Endothelial cell of umbilical vein (primary cell): ENCODE results near the gene RALB. TPM values are rescaled to one million over a fixed set of nuclear protein-coding genes. Genes with fewer than 3 reads are reported as not detected.

Experiments
- BruUV-seq: library from RNA; stranded (reverse); fragments of 400-500 nt; replicated peaks from 2 replicates; lab custom pipeline; 2021; lab: Mats Ljungman, UMichigan
- CTCF ChIA-PET: fragments of 300-600, 350-600 bp; sonication (Branson Sonifier 250); formaldehyde crosslinking; loops from one replicate; lab custom pipeline; 2021; ENCODE audit warnings: antibody characterized with exemption, inconsistent platforms; lab: Charles Lee
- POLR2A ChIA-PET: fragments of 300-600, 350-600 bp; sonication (Branson Sonifier 250); formaldehyde crosslinking; loops from one replicate; lab custom pipeline; 2021; ENCODE audit warnings: antibody characterized with exemption, inconsistent platforms; lab: Charles Lee
- DNase-seq: peaks from one replicate; pipeline ENCODE4 v3.0.0-alpha.2; 2011; ENCODE audit warnings: low read depth, low spot score
- FAIRE-seq: peaks from 2 replicates; lab custom pipeline; 2011; peaks lifted over from hg19 to GRCh38; lab: Jason Lieb, UNC
- H2AFZ ChIP-seq: 2 replicates; pipeline ENCODE4 v1.6.0; 2012; ENCODE audit warnings: low read depth, low read length, control low read depth, inconsistent platforms
- H3K27ac ChIP-seq: 2 replicates; pipeline ENCODE4 v1.5.1; 2011; ENCODE audit warnings: low read depth, mild to moderate bottlenecking, control low read depth, low read length, moderate library complexity; ENCODE audit not compliant: insufficient read depth
- H3K27me3 ChIP-seq, 2 experiments: 2 replicates each; pipeline versions ENCODE4 v1.6.0 to v1.6.1; 2011; ENCODE audit warnings: low read length in 2 of 2, mixed read lengths in 1 of 2; ENCODE audit not compliant: control insufficient read depth in 2 of 2, insufficient read depth in 2 of 2
- H3K36me3 ChIP-seq, 2 experiments: 2 replicates in 1 of 2; 3 replicates in 1 of 2; pipeline ENCODE4 v1.5.1; 2011; ENCODE audit warnings: low read length in 2 of 2, mild to moderate bottlenecking in 1 of 2, moderate library complexity in 1 of 2; ENCODE audit not compliant: control insufficient read depth in 2 of 2, insufficient read depth in 2 of 2; ENCODE audit errors: extremely low read depth in 1 of 2
- H3K4me1 ChIP-seq: 3 replicates; pipeline ENCODE4 v1.5.1; 2011; ENCODE audit warnings: mild to moderate bottlenecking, low read length; ENCODE audit not compliant: control insufficient read depth, insufficient read depth; ENCODE audit errors: extremely low read depth
- H3K4me2 ChIP-seq: 2 replicates; pipeline ENCODE4 v1.6.1; 2011; ENCODE audit warnings: low read length, control low read depth, mixed read lengths; ENCODE audit not compliant: insufficient read depth
- H3K4me3 ChIP-seq, 3 experiments: fragments of 200-600 bp in 1 of 3; sonication (generic), shearing (Covaris generic) in 1 of 3; replicated peaks in 1 of 3; 2 replicates each; pipeline ENCODE4 v1.5.1; 2011 to 2016; ENCODE audit warnings: control low read depth in 3 of 3, low read length in 3 of 3, mild to moderate bottlenecking in 2 of 3, inconsistent platforms in 1 of 3, low read depth in 1 of 3, moderate library complexity in 1 of 3; ENCODE audit not compliant: insufficient read depth in 1 of 3
- H3K79me2 ChIP-seq: 2 replicates; pipeline ENCODE4 v1.6.0; 2012; ENCODE audit warnings: low read length, inconsistent platforms; ENCODE audit not compliant: control insufficient read depth, insufficient read depth
- H3K9ac ChIP-seq: replicated peaks from 2 replicates; pipeline ENCODE3; 2011; ENCODE audit warnings: low read length, control low read depth; ENCODE audit not compliant: insufficient read depth; ENCODE audit errors: extremely low read depth
- H3K9me1 ChIP-seq: replicated peaks from 3 replicates; pipeline ENCODE4 v1.6.0; 2011; ENCODE audit warnings: mild to moderate bottlenecking, low read length; ENCODE audit not compliant: control insufficient read depth, insufficient read depth; ENCODE audit errors: extremely low read depth
- H3K9me3 ChIP-seq: replicated peaks from 2 replicates; pipeline ENCODE4 v1.5.1; 2012; ENCODE audit warnings: low read length, inconsistent platforms; ENCODE audit not compliant: control insufficient read depth, insufficient read depth
- H4K20me1 ChIP-seq: replicated peaks from 2 replicates; pipeline ENCODE3; 2011; ENCODE audit warnings: mild to moderate bottlenecking, low read length; ENCODE audit not compliant: control insufficient read depth, insufficient read depth; ENCODE audit errors: extremely low read depth
- EZH2 ChIP-seq: IDR thresholded peaks from 2 replicates; pipeline ENCODE4 v1.6.1; 2012; ENCODE audit warnings: borderline replicate concordance, low read depth, mild to moderate bottlenecking, moderate library complexity, low read length, inconsistent platforms; ENCODE audit not compliant: severe bottlenecking
- FOS ChIP-seq: IDR thresholded peaks from 2 replicates; pipeline ENCODE4 v1.6.1; 2011; ENCODE audit warnings: mild to moderate bottlenecking, low read length, moderate library complexity, borderline replicate concordance; ENCODE audit not compliant: insufficient read depth
- GATA2 ChIP-seq: IDR thresholded peaks from 2 replicates; pipeline ENCODE4 v1.7.0; 2011; ENCODE audit warnings: low read depth, mild to moderate bottlenecking, moderate library complexity, mixed read lengths, low read length; ENCODE audit not compliant: insufficient read length, insufficient read depth
- JUN ChIP-seq: IDR thresholded peaks from 2 replicates; pipeline ENCODE4 v1.6.1; 2011; ENCODE audit warnings: borderline replicate concordance, low read depth; ENCODE audit not compliant: insufficient read length, insufficient read depth
- MYC ChIP-seq: IDR thresholded peaks from one replicate; pipeline ENCODE4 v1.6.1; 2011; ENCODE audit warnings: mild to moderate bottlenecking, low read depth, low read length
- POLR2A ChIP-seq: IDR thresholded peaks from 2 replicates; pipeline ENCODE4 v1.6.1; 2012; ENCODE audit warnings: low read depth, mild to moderate bottlenecking, control low read depth, low read length
- POLR2AphosphoS5 ChIP-seq: IDR thresholded peaks from 2 replicates; pipeline ENCODE4 v1.6.1; 2012; ENCODE audit warnings: low read depth, mild to moderate bottlenecking, control low read depth, low read length, moderate library complexity; ENCODE audit not compliant: insufficient read depth
- dilution Hi-C: fragments of 300-500 bp; cut with MboI; formaldehyde crosslinking; loops from one replicate; pipeline ENCODE4 v1.15.0; 2019; ENCODE audit warnings: low sequenced_read_pairs; ENCODE audit not compliant: extremely low pct_ligation_motif_present
- intact Hi-C: fragments of 100-400 bp; cut with micrococcal nuclease; formaldehyde crosslinking; loops from one replicate; pipeline ENCODE4 v1.10.0; 2022
- polyA plus RNA-seq, 4 experiments: library from polyadenylated mRNA; depleted of rRNA in 3 of 4; stranded (reverse) in 3 of 4; unstranded in 1 of 4; fragments of >200 nt; gene quantifications; 2 replicates each; pipeline versions ENCODE4 v1.2.1 to v1.2.3, GENCODE V29; 2011 to 2012; ENCODE audit warnings: missing spikeins in 1 of 4
- total RNA-seq: library from RNA; stranded (reverse); gene quantifications from 2 replicates; pipeline ENCODE4 v1.2.3, GENCODE V29; 2021
- TF ChIP-seq, protein P1 (sequence below), 2 donors: IDR thresholded peaks; 1 replicate in 1 of 2; 2 replicates in 1 of 2; pipeline ENCODE4 v1.5.1; 2011; ENCODE audit warnings: low read length in 2 of 2, mild to moderate bottlenecking in 2 of 2, moderate library complexity in 2 of 2, control low read depth in 1 of 2, inconsistent platforms in 1 of 2, low read depth in 1 of 2; ENCODE audit not compliant: insufficient read depth in 1 of 2; ENCODE audit errors: extremely low read depth in 1 of 2
- TF ChIP-seq, protein P2 (sequence below): IDR thresholded peaks from 2 replicates; pipeline ENCODE4 v1.6.1; 2011; ENCODE audit not compliant: insufficient read depth, insufficient read length

The RALB gene
- total and polyA plus RNA-seq, 2 donors (not counting 3 experiments of a cell fraction or from before 2014, with no cell fraction given) = 105 to 115 TPM

GRCh38 chr2:120256651-120257000 is 4.0 kb downstream of the RALB start:
- no peak overlapping the region for H3K9ac ChIP-seq
- no peaks in the 10 kb centered on the region for H4K20me1 ChIP-seq
- H3K9me1 ChIP-seq = no peaks in the 10 kb centered on the region
- H3K4me1 ChIP-seq = peaks cover 67% of the 10 kb centered on the region
- no peaks in the 10 kb centered on the region for H3K9me3 ChIP-seq
- no TSS peak for BruUV-seq
- H3K36me3 ChIP-seq = peaks cover 3% of the 10 kb centered on the region in 2 experiments
- peaks cover 71% of the 10 kb centered on the region for H3K79me2 ChIP-seq
- H3K4me3 ChIP-seq = no peak overlapping the region
- DNase-seq = peak; percentile 65
- POLR2A ChIA-PET = interaction anchor here (0.6 kb wide), 1 partner anchor 52 kb away, joined by 3 read pairs; no protein-coding TSS in a partner anchor
- CTCF ChIA-PET = interaction anchor here (1.2 to 5.7 kb wide), 5 partner anchors 17 to 57 kb away, joined by 3 to 41 read pairs (median 4); no protein-coding TSS in a partner anchor
- dilution Hi-C loops (no loop called here), intact Hi-C loops (loop anchor here (10.0 kb wide), 1 partner anchor 298 kb away; no protein-coding TSS in a partner anchor)
- peak overlapping the region; percentile 64 for H3K4me2 ChIP-seq
- H2AFZ ChIP-seq = no peak overlapping the region
- H3K27ac ChIP-seq = no peak overlapping the region
- TF ChIP-seq, protein P1, sequence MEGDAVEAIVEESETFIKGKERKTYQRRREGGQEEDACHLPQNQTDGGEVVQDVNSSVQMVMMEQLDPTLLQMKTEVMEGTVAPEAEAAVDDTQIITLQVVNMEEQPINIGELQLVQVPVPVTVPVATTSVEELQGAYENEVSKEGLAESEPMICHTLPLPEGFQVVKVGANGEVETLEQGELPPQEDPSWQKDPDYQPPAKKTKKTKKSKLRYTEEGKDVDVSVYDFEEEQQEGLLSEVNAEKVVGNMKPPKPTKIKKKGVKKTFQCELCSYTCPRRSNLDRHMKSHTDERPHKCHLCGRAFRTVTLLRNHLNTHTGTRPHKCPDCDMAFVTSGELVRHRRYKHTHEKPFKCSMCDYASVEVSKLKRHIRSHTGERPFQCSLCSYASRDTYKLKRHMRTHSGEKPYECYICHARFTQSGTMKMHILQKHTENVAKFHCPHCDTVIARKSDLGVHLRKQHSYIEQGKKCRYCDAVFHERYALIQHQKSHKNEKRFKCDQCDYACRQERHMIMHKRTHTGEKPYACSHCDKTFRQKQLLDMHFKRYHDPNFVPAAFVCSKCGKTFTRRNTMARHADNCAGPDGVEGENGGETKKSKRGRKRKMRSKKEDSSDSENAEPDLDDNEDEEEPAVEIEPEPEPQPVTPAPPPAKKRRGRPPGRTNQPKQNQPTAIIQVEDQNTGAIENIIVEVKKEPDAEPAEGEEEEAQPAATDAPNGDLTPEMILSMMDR (IDR thresholded peaks at IDR 0.05; ENCODE audit: extremely low read depth in 1 of 2, insufficient read depth in 1 of 2, low read depth in 1 of 2, low read length in 2 of 2) = no peak
- TF ChIP-seq JUN (no peak), POLR2AphosphoS5 (no peak), POLR2A (no peak)
- FAIRE-seq = no peak
- H3K27me3 ChIP-seq = no peaks in the 10 kb centered on the region

- Histone ChIP-seq H3K79me2 (peaks cover 80% of the 10 kb centered on the region), H3K27me3 (no peaks in the 10 kb centered on the region), H3K9me1 (no peaks in the 10 kb centered on the region), H3K4me1 (peaks cover 64% of the 10 kb centered on the region), H3K4me2 (peak overlapping the region; percentile 64), H3K27ac (no peak overlapping the region), H4K20me1 (no peaks in the 10 kb centered on the region), H3K4me3 (no peak overlapping the region), H3K9ac (no peak overlapping the region), H3K9me3 (no peaks in the 10 kb centered on the region), H2AFZ (no peak overlapping the region), H3K36me3 (peaks cover 3% of the 10 kb centered on the region in 2 experiments)
- ChIA-PET CTCF (interaction anchor here (0.7 to 5.7 kb wide), 8 partner anchors 9 to 83 kb away, joined by 3 to 41 read pairs (median 4); partner anchors contain the start of gene TMEM185B), POLR2A (no interaction called here)
- intact Hi-C loops = loop anchor here (1.0 to 10.0 kb wide), 3 partner anchors 8 to 297 kb away; no protein-coding TSS in a partner anchor
- dilution Hi-C loops = no loop called here
- peak; percentile 67 for DNase-seq
- FAIRE-seq = peak; percentile 89
- BruUV-seq = no TSS peak
- TF ChIP-seq EZH2 = no peak
- TF ChIP-seq MYC = no peak
- TF ChIP-seq POLR2AphosphoS5 = peak; percentile 41
- TF ChIP-seq, protein P1 (IDR thresholded peaks at IDR 0.05; ENCODE audit: extremely low read depth in 1 of 2, insufficient read depth in 1 of 2, low read depth in 1 of 2, low read length in 2 of 2) = no peak
- TF ChIP-seq JUN = no peak
- TF ChIP-seq GATA2 = peak; percentile 52
- TF ChIP-seq FOS = peak; percentile 15
- TF ChIP-seq, protein P2, sequence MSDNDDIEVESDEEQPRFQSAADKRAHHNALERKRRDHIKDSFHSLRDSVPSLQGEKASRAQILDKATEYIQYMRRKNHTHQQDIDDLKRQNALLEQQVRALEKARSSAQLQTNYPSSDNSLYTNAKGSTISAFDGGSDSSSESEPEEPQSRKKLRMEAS = no peak
- peak; percentile 33 for TF ChIP-seq POLR2A
These were observed 4.9 kb downstream of the RALB start for GRCh38 chr2:120257522-120257921.
